Astrocyte (in vitro differentiated cells and primary cell): Measurements from ENCODE around the gene NKAIN2. TPM values are rescaled to one million over a fixed set of nuclear protein-coding genes. Genes with fewer than 3 reads are reported as not detected.

Experiments
- DNase-seq: peaks from one replicate; pipeline ENCODE4 v3.0.0-alpha.2; 2010; ENCODE audit warnings: low read depth
- FAIRE-seq: peaks from 2 replicates; lab custom pipeline; 2011; peaks lifted over from hg19 to GRCh38; lab: Jason Lieb, UNC
- H2AFZ ChIP-seq: 2 replicates; pipeline ENCODE4 v1.6.0; 2012; ENCODE audit warnings: low read depth, low read length, inconsistent platforms
- H3K27ac ChIP-seq: 2 replicates; pipeline ENCODE4 v1.5.1; 2011; ENCODE audit warnings: low read depth, low read length, inconsistent platforms
- H3K27me3 ChIP-seq: 2 replicates; pipeline ENCODE4 v1.6.0; 2011; ENCODE audit warnings: low read length, inconsistent platforms; ENCODE audit not compliant: insufficient read depth
- H3K36me3 ChIP-seq: 2 replicates; pipeline ENCODE4 v1.5.1; 2011; ENCODE audit warnings: low read length, inconsistent platforms; ENCODE audit not compliant: insufficient read depth
- H3K4me1 ChIP-seq: 2 replicates; pipeline ENCODE4 v1.5.1; 2011; ENCODE audit warnings: low read length, inconsistent platforms; ENCODE audit not compliant: insufficient read depth
- H3K4me2 ChIP-seq: 2 replicates; pipeline ENCODE4 v1.6.0; 2012; ENCODE audit warnings: low read length, inconsistent platforms
- H3K4me3 ChIP-seq: 2 replicates; pipeline ENCODE4 v1.5.1; 2011; ENCODE audit warnings: low read depth, mild to moderate bottlenecking, low read length, inconsistent platforms; ENCODE audit not compliant: insufficient read depth
- H3K79me2 ChIP-seq: 2 replicates; pipeline ENCODE4 v1.6.0; 2012; ENCODE audit warnings: mild to moderate bottlenecking, low read length, inconsistent platforms; ENCODE audit not compliant: insufficient read depth
- H3K9ac ChIP-seq: 2 replicates; pipeline ENCODE4 v1.6.0; 2012; ENCODE audit warnings: mild to moderate bottlenecking, low read length, inconsistent platforms
- H3K9me3 ChIP-seq: 2 replicates; pipeline ENCODE4 v1.5.1; 2012; ENCODE audit warnings: low read depth, mild to moderate bottlenecking, low read length, inconsistent platforms; ENCODE audit not compliant: insufficient read depth
- H4K20me1 ChIP-seq: 2 replicates; pipeline ENCODE4 v1.6.0; 2012; ENCODE audit warnings: low read length, inconsistent platforms; ENCODE audit not compliant: insufficient read depth
- H3K27ac Mint-ChIP-seq: one replicate; pipeline ENCODE4 v1.8.0; 2021; ENCODE audit warnings: mild to moderate bottlenecking, mixed read lengths; ENCODE audit not compliant: unreplicated experiment
- H3K27me3 Mint-ChIP-seq: one replicate; pipeline ENCODE4 v1.8.0; 2021; ENCODE audit warnings: low read depth, mixed read lengths; ENCODE audit not compliant: unreplicated experiment
- H3K36me3 Mint-ChIP-seq: one replicate; pipeline ENCODE4 v1.8.0; 2021; ENCODE audit warnings: low read depth, mixed read lengths; ENCODE audit not compliant: unreplicated experiment
- H3K4me1 Mint-ChIP-seq: one replicate; pipeline ENCODE4 v1.8.0; 2021; ENCODE audit warnings: low read depth, mixed read lengths; ENCODE audit not compliant: unreplicated experiment
- H3K4me3 Mint-ChIP-seq: one replicate; pipeline ENCODE4 v1.8.0; 2021; ENCODE audit warnings: mild to moderate bottlenecking, moderate library complexity, mixed read lengths; ENCODE audit not compliant: unreplicated experiment
- H3K9me3 Mint-ChIP-seq: one replicate; pipeline ENCODE4 v1.8.0; 2021; ENCODE audit warnings: mild to moderate bottlenecking, mixed read lengths; ENCODE audit not compliant: unreplicated experiment
- EZH2 ChIP-seq: IDR thresholded peaks from 2 replicates; pipeline ENCODE4 v1.6.1; 2012; ENCODE audit warnings: mild to moderate bottlenecking, low read length, inconsistent platforms; ENCODE audit not compliant: insufficient read depth
- total RNA-seq: library from RNA; stranded (reverse); gene quantifications from 2 replicates; pipeline ENCODE4 v1.2.1, GENCODE V29; 2021
- TF ChIP-seq, protein P1 (sequence below): IDR thresholded peaks from 2 replicates; pipeline ENCODE4 v1.5.1; 2011; ENCODE audit warnings: low read depth, mild to moderate bottlenecking, inconsistent platforms, low read length, moderate library complexity; ENCODE audit not compliant: insufficient read depth

NKAIN2 gene
- total RNA-seq, 1 donor from 2014 or later = 0.07 TPM

- Histone ChIP-seq H3K4me3 (no peak overlapping the region), H3K36me3 (no peaks in the 10 kb centered on the region), H3K9ac (no peak overlapping the region), H4K20me1 (no peaks in the 10 kb centered on the region), H2AFZ (no peak overlapping the region), H3K27me3 (no peaks in the 10 kb centered on the region), H3K79me2 (no peaks in the 10 kb centered on the region), H3K4me1 (no peaks in the 10 kb centered on the region), H3K27ac (no peak overlapping the region), H3K4me2 (no peak overlapping the region), H3K9me3 (no peaks in the 10 kb centered on the region)
- Mint-ChIP-seq H3K27ac (no peak overlapping the region), H3K36me3 (no peaks in the 10 kb centered on the region), H3K27me3 (no peaks in the 10 kb centered on the region), H3K9me3 (peaks cover 2% of the 10 kb centered on the region), H3K4me1 (no peaks in the 10 kb centered on the region), H3K4me3 (no peak overlapping the region)
- TF ChIP-seq, protein P1, sequence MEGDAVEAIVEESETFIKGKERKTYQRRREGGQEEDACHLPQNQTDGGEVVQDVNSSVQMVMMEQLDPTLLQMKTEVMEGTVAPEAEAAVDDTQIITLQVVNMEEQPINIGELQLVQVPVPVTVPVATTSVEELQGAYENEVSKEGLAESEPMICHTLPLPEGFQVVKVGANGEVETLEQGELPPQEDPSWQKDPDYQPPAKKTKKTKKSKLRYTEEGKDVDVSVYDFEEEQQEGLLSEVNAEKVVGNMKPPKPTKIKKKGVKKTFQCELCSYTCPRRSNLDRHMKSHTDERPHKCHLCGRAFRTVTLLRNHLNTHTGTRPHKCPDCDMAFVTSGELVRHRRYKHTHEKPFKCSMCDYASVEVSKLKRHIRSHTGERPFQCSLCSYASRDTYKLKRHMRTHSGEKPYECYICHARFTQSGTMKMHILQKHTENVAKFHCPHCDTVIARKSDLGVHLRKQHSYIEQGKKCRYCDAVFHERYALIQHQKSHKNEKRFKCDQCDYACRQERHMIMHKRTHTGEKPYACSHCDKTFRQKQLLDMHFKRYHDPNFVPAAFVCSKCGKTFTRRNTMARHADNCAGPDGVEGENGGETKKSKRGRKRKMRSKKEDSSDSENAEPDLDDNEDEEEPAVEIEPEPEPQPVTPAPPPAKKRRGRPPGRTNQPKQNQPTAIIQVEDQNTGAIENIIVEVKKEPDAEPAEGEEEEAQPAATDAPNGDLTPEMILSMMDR = no peak
- TF ChIP-seq EZH2 = no peak
- FAIRE-seq (no peak), DNase-seq (no peak)
Observed at GRCh38 chr6:123764722-123765121, 38.9 kb upstream of the NKAIN2 start.

GRCh38 chr6:123768921-123769320, 34.7 kb upstream of the NKAIN2 start:
- Histone ChIP-seq H2AFZ (no peak overlapping the region), H3K4me1 (peaks cover 7% of the 10 kb centered on the region), H3K79me2 (no peaks in the 10 kb centered on the region), H4K20me1 (no peaks in the 10 kb centered on the region), H3K36me3 (no peaks in the 10 kb centered on the region), H3K27me3 (no peaks in the 10 kb centered on the region), H3K4me3 (no peak overlapping the region), H3K4me2 (no peak overlapping the region), H3K9me3 (no peaks in the 10 kb centered on the region), H3K9ac (no peak overlapping the region), H3K27ac (no peak overlapping the region)
- no peaks in the 10 kb centered on the region for H3K9me3 Mint-ChIP-seq
- DNase-seq (no peak), FAIRE-seq (no peak)
- peaks cover 7% of the 10 kb centered on the region for H3K4me1 Mint-ChIP-seq
- TF ChIP-seq EZH2 = no peak
- TF ChIP-seq, protein P1 = no peak
- no peak overlapping the region for H3K27ac Mint-ChIP-seq
- H3K4me3 Mint-ChIP-seq = no peak overlapping the region
- H3K36me3 Mint-ChIP-seq = no peaks in the 10 kb centered on the region
- no peaks in the 10 kb centered on the region for H3K27me3 Mint-ChIP-seq

- TF ChIP-seq, protein P1 = no peak
- no peak for TF ChIP-seq EZH2
- no peaks in the 10 kb centered on the region for H3K27me3 Mint-ChIP-seq
- H4K20me1 ChIP-seq = no peaks in the 10 kb centered on the region
- no peaks in the 10 kb centered on the region for H3K27me3 ChIP-seq
- peaks cover 7% of the 10 kb centered on the region for H3K4me1 Mint-ChIP-seq
- DNase-seq (no peak), FAIRE-seq (no peak)
- H3K36me3 ChIP-seq = no peaks in the 10 kb centered on the region
- H3K27ac Mint-ChIP-seq = no peak overlapping the region
- no peak overlapping the region for H3K27ac ChIP-seq
- no peaks in the 10 kb centered on the region for H3K79me2 ChIP-seq
- no peak overlapping the region for H3K9ac ChIP-seq
- no peak overlapping the region for H2AFZ ChIP-seq
- H3K36me3 Mint-ChIP-seq = no peaks in the 10 kb centered on the region
- no peaks in the 10 kb centered on the region for H3K9me3 Mint-ChIP-seq
- H3K4me2 ChIP-seq = no peak overlapping the region
- no peak overlapping the region for H3K4me3 Mint-ChIP-seq
- no peaks in the 10 kb centered on the region for H3K9me3 ChIP-seq
- H3K4me1 ChIP-seq = peaks cover 7% of the 10 kb centered on the region
- H3K4me3 ChIP-seq = no peak overlapping the region
Observed at GRCh38 chr6:123769431-123769830, 34.2 kb upstream of the NKAIN2 start.
